ENCODE measurements around the gene PRR5L. TPM values are rescaled to one million over a fixed set of nuclear protein-coding genes. Genes with fewer than 3 reads are reported as not detected.
A peak's percentile ranks its signal among the peaks of the same experiment; 100 is the strongest.

PRR5L gene
- total RNA-seq, 4 donors from 2014 or later = 4.7 to 11.5 (median 6.0) TPM

- WGBS, 2 donors = 69 to 76% methylated on average over 9 of the region's 9 CpGs
- intact Hi-C loops (cut with DNase I) = no loop called here
- H3K9me3 ChIP-seq = no peaks in the 10 kb centered on the region
- no peak for DNase-seq
- TF ChIP-seq CTCF (IDR thresholded peaks at IDR 0.05) = no peak
- TF ChIP-seq POLR2A (IDR thresholded peaks at IDR 0.05) = no peak
- no peaks in the 10 kb centered on the region for H3K36me3 ChIP-seq
- peaks cover 0 to 11% of the 10 kb centered on the region in 2 donors for H3K4me1 ChIP-seq
- H3K4me3 ChIP-seq (replicated peaks in 1 of 3) = no peak overlapping the region
- peak overlapping the region in 2 of 3 donors; percentile 17 to 36 for H3K27ac ChIP-seq
- no peaks in the 10 kb centered on the region for H3K27me3 ChIP-seq
Observed at GRCh38 chr11:36411202-36411640, 115.1 kb downstream of the PRR5L start.

GRCh38 chr11:36412781-36413383, 116.8 kb downstream of the PRR5L start:
- no peak overlapping the region for H3K4me3 ChIP-seq (replicated peaks in 1 of 3)
- no peaks in the 10 kb centered on the region for H3K27me3 ChIP-seq
- TF ChIP-seq CTCF (IDR thresholded peaks at IDR 0.05) = no peak
- TF ChIP-seq POLR2A (IDR thresholded peaks at IDR 0.05) = no peak
- intact Hi-C loops (cut with DNase I) = no loop called here
- H3K36me3 ChIP-seq = no peaks in the 10 kb centered on the region
- no peak for DNase-seq
- WGBS, 2 donors = 85 to 86% methylated on average over 2 of the region's 2 CpGs
- H3K27ac ChIP-seq = no peak overlapping the region
- H3K4me1 ChIP-seq = peaks cover 0 to 11% of the 10 kb centered on the region in 2 donors
- no peaks in the 10 kb centered on the region for H3K9me3 ChIP-seq

GRCh38 chr11:36417154-36417553, 121.1 kb downstream of the PRR5L start:
- H3K4me3 ChIP-seq (replicated peaks in 1 of 3) = no peak overlapping the region
- DNase-seq = no peak
- WGBS, 2 donors = 73 to 82% methylated on average over 5 of the region's 5 CpGs
- H3K27me3 ChIP-seq = no peaks in the 10 kb centered on the region
- no peak for TF ChIP-seq CTCF (IDR thresholded peaks at IDR 0.05)
- TF ChIP-seq POLR2A (IDR thresholded peaks at IDR 0.05) = no peak
- no peak overlapping the region for H3K27ac ChIP-seq
- no peaks in the 10 kb centered on the region for H3K9me3 ChIP-seq
- peaks cover 0 to 15% of the 10 kb centered on the region in 2 donors for H3K4me1 ChIP-seq
- H3K36me3 ChIP-seq = no peaks in the 10 kb centered on the region
- intact Hi-C loops (cut with DNase I) = no loop called here

GRCh38 chr11:36419791-36420424, 123.8 kb downstream of the PRR5L start:
- no peaks in the 10 kb centered on the region for H3K9me3 ChIP-seq
- H3K4me3 ChIP-seq (replicated peaks in 1 of 3) = no peak overlapping the region
- DNase-seq = no peak
- 75 to 86% methylated on average over 7 of the region's 7 CpGs for WGBS, 2 donors
- TF ChIP-seq POLR2A (IDR thresholded peaks at IDR 0.05) (no peak), CTCF (IDR thresholded peaks at IDR 0.05) (no peak)
- peaks cover 0 to 15% of the 10 kb centered on the region in 2 donors for H3K4me1 ChIP-seq
- no peaks in the 10 kb centered on the region for H3K27me3 ChIP-seq
- no peak overlapping the region for H3K27ac ChIP-seq
- intact Hi-C loops (cut with DNase I) = no loop called here
- no peaks in the 10 kb centered on the region for H3K36me3 ChIP-seq

GRCh38 chr11:36421546-36422155, 125.6 kb downstream of the PRR5L start:
- Histone ChIP-seq H3K27ac (no peak overlapping the region), H3K4me3 (replicated peaks in 1 of 3) (no peak overlapping the region), H3K4me1 (peaks cover 0 to 22% of the 10 kb centered on the region in 2 donors), H3K27me3 (no peaks in the 10 kb centered on the region), H3K9me3 (no peaks in the 10 kb centered on the region), H3K36me3 (no peaks in the 10 kb centered on the region)
- 74 to 76% methylated on average over 6 of the region's 6 CpGs for WGBS, 2 donors
- DNase-seq = no peak
- TF ChIP-seq CTCF (IDR thresholded peaks at IDR 0.05) (no peak), POLR2A (IDR thresholded peaks at IDR 0.05) (no peak)
- intact Hi-C loops (cut with DNase I) = no loop called here

All from thyroid gland (tissue), 4 donors.